Measurements from ENCODE around the gene CSNK2B. TPM values are rescaled to one million over a fixed set of nuclear protein-coding genes. Genes with fewer than 3 reads are reported as not detected.

CSNK2B gene
- total RNA-seq, 1 donor from 2014 or later = 126 TPM

GRCh38 chr6:31689249-31690110 lies 23.6 kb downstream of the CSNK2B start:
- peaks cover 3% of the 10 kb centered on the region for H4K20me1 ChIP-seq (ENCODE audit: low read depth)
- H3K9me3 ChIP-seq (ENCODE audit: low read depth) = no peaks in the 10 kb centered on the region
- H3K4me3 Mint-ChIP-seq = no peak overlapping the region
- H3F3A ChIP-seq (ENCODE audit: low read depth) = peaks cover 5% of the 10 kb centered on the region
- peaks cover 3% of the 10 kb centered on the region for H3K4me1 Mint-ChIP-seq
- H2AFZ ChIP-seq (replicated peaks) = no peak overlapping the region
- H3K27me3 ChIP-seq = no peaks in the 10 kb centered on the region
- no peak overlapping the region for H3K27ac ChIP-seq
- no peaks in the 10 kb centered on the region for H3K79me2 ChIP-seq (ENCODE audit: low read depth)
- peak overlapping the region; percentile 34 for H3K27ac Mint-ChIP-seq
- no peak overlapping the region for H3K4me2 ChIP-seq
- H3K4me1 ChIP-seq = no peaks in the 10 kb centered on the region
- H3K36me3 ChIP-seq = no peaks in the 10 kb centered on the region
- no peak for DNase-seq (ENCODE audit: low spot score)
- no peak overlapping the region for H3K4me3 ChIP-seq
- TF ChIP-seq CTCF (IDR thresholded peaks at IDR 0.05) (peak; percentile 50), EZH2 (IDR thresholded peaks at IDR 0.05) (no peak)
- peaks cover 2% of the 10 kb centered on the region for H3K27me3 Mint-ChIP-seq (ENCODE audit: insufficient read depth, low read depth)
- H3K9me3 Mint-ChIP-seq = no peaks in the 10 kb centered on the region
- peaks cover 43% of the 10 kb centered on the region for H3K36me3 Mint-ChIP-seq
- no peak overlapping the region for H3K9ac ChIP-seq

- Histone ChIP-seq H3K79me2 (ENCODE audit: low read depth) (no peaks in the 10 kb centered on the region), H2AFZ (replicated peaks) (no peak overlapping the region), H3K27me3 (no peaks in the 10 kb centered on the region), H3K9ac (no peak overlapping the region), H3K36me3 (no peaks in the 10 kb centered on the region), H3K9me3 (ENCODE audit: low read depth) (no peaks in the 10 kb centered on the region), H4K20me1 (ENCODE audit: low read depth) (peaks cover 3% of the 10 kb centered on the region), H3K4me3 (no peak overlapping the region), H3K27ac (no peak overlapping the region), H3K4me2 (no peak overlapping the region), H3F3A (ENCODE audit: low read depth) (no peaks in the 10 kb centered on the region), H3K4me1 (no peaks in the 10 kb centered on the region)
- H3K4me1 Mint-ChIP-seq = peaks cover 3% of the 10 kb centered on the region
- peak overlapping the region; percentile 34 for H3K27ac Mint-ChIP-seq
- peaks cover under 1% of the 10 kb centered on the region for H3K27me3 Mint-ChIP-seq (ENCODE audit: insufficient read depth, low read depth)
- peaks cover 40% of the 10 kb centered on the region for H3K36me3 Mint-ChIP-seq
- no peak for DNase-seq (ENCODE audit: low spot score)
- no peaks in the 10 kb centered on the region for H3K9me3 Mint-ChIP-seq
- TF ChIP-seq EZH2phosphoT487 (IDR thresholded peaks at IDR 0.05) (no peak), CTCF (IDR thresholded peaks at IDR 0.05) (no peak), EZH2 (IDR thresholded peaks at IDR 0.05) (no peak)
- H3K4me3 Mint-ChIP-seq = no peak overlapping the region
These were observed 24.6 kb downstream of the CSNK2B start for GRCh38 chr6:31690231-31691077.

GRCh38 chr6:31691078-31691463 lies 25.2 kb downstream of the CSNK2B start:
- Histone ChIP-seq H3K27me3 (no peaks in the 10 kb centered on the region), H3K4me3 (no peak overlapping the region), H3F3A (ENCODE audit: low read depth) (no peaks in the 10 kb centered on the region), H4K20me1 (ENCODE audit: low read depth) (peaks cover 3% of the 10 kb centered on the region), H3K27ac (no peak overlapping the region), H3K4me1 (no peaks in the 10 kb centered on the region), H3K9me3 (ENCODE audit: low read depth) (no peaks in the 10 kb centered on the region), H3K4me2 (no peak overlapping the region), H2AFZ (replicated peaks) (no peak overlapping the region), H3K36me3 (no peaks in the 10 kb centered on the region), H3K9ac (no peak overlapping the region), H3K79me2 (ENCODE audit: low read depth) (no peaks in the 10 kb centered on the region)
- Mint-ChIP-seq H3K36me3 (peaks cover 34% of the 10 kb centered on the region), H3K4me1 (peaks cover 3% of the 10 kb centered on the region), H3K9me3 (no peaks in the 10 kb centered on the region), H3K27ac (no peak overlapping the region), H3K27me3 (ENCODE audit: insufficient read depth, low read depth) (no peaks in the 10 kb centered on the region), H3K4me3 (no peak overlapping the region)
- no peak for DNase-seq (ENCODE audit: low spot score)
- TF ChIP-seq EZH2 (IDR thresholded peaks at IDR 0.05) (no peak), EZH2phosphoT487 (IDR thresholded peaks at IDR 0.05) (no peak), CTCF (IDR thresholded peaks at IDR 0.05) (no peak)
